DMS114 treated with DMSO at 0.1 percent for 48 hours (cell line): Measurements from ENCODE around the gene SP6.

Experiments used
- DNase-seq: peaks from one replicate; lab custom pipeline; 2025; ENCODE audit not compliant: unreplicated experiment; lab: John Stamatoyannopoulos, UW

The SP6 gene

GRCh38 chr17:47838636-47839035 lies 12.3 kb downstream of the SP6 start:
- DNase-seq = no peak

GRCh38 chr17:47837401-47838039 lies 13.4 kb downstream of the SP6 start:
- DNase-seq = no peak

GRCh38 chr17:47836601-47837000 lies 14.4 kb downstream of the SP6 start:
- DNase-seq = no peak

- DNase-seq = no peak
Observed at GRCh38 chr17:47834756-47835155, 16.2 kb downstream of the SP6 start.

GRCh38 chr17:47831934-47832327 lies 19.0 kb downstream of the SP6 start:
- no peak for DNase-seq

DNA sequence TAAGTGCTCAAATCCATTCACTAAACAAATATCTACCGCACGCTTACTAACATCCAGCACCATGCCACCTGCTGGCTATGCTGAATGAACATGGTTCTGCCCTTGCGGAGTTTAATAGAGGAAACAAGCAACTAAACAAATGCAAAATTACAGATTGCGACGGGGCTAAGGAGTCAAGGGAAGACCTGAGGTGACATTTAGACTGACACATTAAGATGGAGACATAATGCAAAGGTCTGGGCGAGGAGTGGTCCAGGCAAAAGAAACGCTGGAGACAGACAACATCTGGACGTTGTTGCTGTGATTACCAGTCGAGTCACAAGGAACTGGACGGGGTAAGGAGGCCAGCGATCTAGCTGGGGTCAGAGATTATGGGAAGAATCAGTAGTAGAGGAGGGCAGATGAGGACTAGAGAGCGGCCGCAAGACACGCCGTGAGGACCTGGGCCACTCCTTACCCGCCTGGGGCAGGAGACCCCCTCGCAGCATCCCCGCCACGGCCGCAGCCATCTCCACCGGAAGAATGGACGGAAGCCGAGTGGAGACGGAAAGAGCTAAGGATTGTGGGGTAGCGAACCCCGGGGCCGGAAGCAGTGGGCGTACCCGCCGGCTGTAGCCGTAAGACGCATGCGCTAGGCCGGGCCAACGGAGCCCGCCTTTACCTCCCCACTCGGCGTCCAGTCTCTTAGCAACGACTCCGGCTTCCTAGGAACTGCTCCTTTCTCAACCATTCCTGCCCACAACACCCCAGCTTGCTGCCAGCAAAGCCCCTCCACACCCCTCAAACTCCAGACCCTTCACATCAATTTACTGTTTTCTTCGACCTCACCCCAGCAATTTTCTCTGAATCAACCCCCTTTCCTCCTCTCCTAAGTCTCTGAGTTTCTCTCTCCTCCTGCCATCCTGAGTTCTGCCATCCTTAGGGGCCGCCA lies 19.7 kb downstream of the SP6 start, which contains the start of the genes LRRC46 and MRPL10:
Gene LRRC46, plus strand, starts transcription at position 668 of the 931 bp plus-strand sequence. CDS start 320 bp downstream, outside the sequence.
Gene MRPL10, minus strand, starts transcription at position 539 of the 931 bp plus-strand sequence. Its CDS starts 30 bp downstream, at position 509.
- DNase-seq = peak; percentile 90

DNA sequence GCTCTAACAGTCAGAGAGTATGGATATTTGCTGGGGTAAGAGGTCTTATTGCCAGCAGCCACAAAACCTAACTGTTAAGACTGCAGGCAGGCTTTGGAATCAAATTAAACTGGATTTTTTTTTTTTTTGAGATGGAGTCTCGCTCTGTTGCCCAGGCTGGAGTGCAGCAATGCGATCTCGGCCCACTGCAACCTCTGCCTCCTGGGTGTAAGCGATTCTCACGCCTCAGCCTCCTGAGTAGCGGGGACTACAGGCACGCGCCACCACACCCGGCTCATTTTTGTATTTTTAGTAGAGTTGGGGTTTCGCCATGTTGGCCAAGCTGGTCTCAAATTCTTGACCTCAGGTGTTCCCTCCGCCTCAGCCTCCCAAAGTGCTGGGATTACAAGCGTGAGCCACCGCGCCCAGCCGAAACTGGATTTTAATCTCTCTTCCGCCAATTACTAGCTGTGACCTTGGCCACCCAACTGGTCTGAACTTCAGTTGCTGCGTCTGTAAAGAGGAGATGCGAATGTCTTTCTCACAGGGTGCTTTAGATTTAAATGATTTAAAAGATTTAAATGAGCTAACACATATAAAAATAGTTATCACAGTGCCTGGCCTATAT lies 20.5 kb downstream of the SP6 start:
- no peak for DNase-seq

DNA sequence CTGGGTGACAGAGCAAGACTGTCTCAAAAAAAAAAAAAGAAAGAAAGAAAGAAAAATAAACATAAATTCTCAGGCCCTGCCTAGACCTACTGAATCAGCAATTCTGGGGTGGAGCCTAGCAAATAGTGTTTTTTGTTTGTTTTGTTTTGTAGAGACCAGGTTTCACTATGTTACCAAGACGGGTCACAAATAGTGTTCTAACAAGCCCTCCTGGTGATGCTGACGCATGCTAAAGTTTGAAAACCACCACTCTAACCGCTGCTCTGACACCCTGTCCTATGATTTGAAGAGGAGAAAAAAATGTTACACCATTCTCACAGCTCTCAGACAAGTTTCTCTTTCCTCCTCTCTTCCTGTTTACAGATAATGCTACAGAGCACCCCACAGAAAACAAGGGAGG lies 21.1 kb downstream of the SP6 start:
- no peak for DNase-seq

- no peak for DNase-seq
Observed at GRCh38 chr17:47823519-47823918, 27.4 kb downstream of the SP6 start.

GRCh38 chr17:47822785-47823184 lies 28.2 kb downstream of the SP6 start:
- no peak for DNase-seq

- DNase-seq = no peak
Observed at GRCh38 chr17:47821424-47822391, 29.3 kb downstream of the SP6 start, which contains the start of gene OSBPL7. Gene OSBPL7, minus strand, starts transcription at chr17:47821794. Its CDS starts 1,516 bp downstream, at chr17:47820278.

DNA sequence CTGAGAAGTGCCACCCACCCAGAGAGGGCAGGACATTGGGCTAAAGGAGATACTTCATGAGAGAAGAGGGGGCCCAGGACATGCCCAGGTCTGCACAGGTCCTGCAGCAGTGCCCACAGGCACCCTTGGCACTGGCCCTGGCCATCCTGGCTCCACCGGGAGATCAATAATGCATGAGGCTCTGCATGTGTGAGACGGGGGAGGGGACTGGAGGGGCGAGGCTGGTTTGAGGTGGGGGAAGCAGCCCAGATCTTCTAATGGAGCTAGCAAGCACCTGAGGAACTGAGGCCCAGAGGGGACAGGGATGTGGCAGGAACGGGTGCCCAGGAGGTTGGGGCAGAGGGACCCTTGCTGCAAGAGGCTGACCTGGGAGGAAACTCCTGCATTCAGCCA lies 29.9 kb downstream of the SP6 start:
- DNase-seq = no peak

DNA sequence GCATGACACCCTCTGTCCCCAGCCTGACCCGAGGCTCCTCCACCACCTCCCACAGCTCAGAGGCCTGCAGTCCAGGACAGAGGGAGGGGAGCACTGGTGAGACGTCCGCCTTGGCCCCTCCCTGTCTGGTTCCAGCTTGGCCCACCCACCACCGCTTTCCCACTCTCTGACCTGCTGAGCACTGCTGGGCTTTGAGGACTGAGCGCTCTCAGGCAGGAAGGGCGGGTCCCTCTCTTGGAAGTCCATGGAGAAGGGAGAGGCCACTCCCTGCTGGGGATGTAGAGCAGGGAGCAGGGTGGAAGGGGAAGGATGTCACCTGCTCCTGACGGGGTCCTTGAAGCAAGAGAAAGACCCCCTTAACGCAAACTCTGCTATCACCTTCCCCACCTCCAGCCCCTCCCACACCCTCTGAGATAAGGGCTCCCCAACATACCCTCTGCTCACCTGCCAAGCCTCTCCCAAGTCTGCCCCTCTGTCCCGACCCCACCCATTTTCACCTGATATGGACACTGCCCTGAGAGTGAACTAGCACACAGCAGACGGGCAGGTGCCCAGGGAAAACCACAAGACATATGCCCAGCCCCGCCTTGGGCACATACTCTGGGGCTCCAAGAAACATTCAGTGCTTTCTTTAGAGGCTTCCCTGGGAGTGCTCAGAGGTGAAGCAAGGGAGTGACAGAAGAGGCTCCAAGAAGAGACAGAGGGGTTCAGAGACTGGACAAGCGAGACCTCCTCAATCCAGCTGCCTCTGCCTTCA lies 30.8 kb downstream of the SP6 start:
- no peak for DNase-seq

GRCh38 chr17:47819475-47819874 lies 31.5 kb downstream of the SP6 start:
- DNase-seq = no peak

- no peak for DNase-seq
Observed at GRCh38 chr17:47818002-47818695, 32.8 kb downstream of the SP6 start.

DNA sequence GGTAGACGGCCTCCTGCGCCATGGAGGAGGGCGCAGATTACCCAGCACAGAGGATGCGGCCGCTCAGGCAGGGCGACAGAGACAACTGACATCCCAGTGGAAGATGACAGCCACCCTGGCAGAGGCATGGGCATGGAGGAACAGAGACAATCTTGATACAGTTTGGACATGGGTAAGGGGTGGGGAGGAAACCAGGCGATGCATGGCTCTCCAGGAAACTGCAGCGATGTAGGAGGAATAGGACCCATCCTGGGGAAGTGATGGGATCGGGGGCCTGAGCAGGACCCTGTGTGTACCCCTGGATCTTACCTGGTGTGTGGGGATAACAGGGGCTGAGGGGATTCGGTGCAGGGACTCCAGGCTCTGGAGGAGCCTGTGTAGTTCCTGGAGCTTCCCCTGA lies 34.0 kb downstream of the SP6 start:
- DNase-seq = no peak

DNA sequence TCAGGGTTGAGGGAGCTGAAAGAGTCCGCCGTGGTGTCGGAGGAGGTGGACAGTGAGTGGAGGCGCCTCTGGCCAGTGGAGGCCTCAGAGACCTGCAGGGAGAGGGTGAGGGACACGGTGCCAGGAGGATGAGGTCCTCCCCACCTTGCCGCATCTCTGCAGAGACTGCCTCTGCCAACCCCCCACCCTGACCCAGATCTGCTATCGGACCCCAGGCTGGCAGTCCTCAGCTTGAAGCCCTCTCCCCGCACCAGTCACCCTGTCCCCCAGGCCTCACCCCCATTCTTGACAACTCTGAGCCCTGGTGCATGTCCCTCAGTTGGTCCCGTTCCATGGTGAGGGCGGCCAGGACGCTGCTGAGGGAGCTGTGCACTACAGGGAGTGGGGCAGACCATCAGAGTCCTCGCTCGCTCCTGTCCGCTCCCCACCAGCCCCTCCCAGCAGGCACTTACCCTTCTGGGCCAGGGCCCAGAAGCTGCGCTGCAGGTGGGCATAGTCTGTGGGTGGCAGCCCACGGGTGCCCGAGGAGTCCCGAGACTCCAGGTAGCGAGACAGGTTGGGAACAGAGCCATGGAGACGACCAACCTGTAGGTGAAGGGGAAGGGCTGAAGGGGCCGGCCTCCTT lies 34.7 kb downstream of the SP6 start:
- DNase-seq = no peak

GRCh38 chr17:47815106-47815918 lies 35.7 kb downstream of the SP6 start:
- no peak for DNase-seq
